ENCODE data around the gene BLM. TPM values are rescaled to one million over a fixed set of nuclear protein-coding genes. Genes with fewer than 3 reads are reported as not detected.

The BLM gene
- total RNA-seq, 4 donors from 2014 or later: 11.6 to 18.2 (median 14.5) TPM

DNA sequence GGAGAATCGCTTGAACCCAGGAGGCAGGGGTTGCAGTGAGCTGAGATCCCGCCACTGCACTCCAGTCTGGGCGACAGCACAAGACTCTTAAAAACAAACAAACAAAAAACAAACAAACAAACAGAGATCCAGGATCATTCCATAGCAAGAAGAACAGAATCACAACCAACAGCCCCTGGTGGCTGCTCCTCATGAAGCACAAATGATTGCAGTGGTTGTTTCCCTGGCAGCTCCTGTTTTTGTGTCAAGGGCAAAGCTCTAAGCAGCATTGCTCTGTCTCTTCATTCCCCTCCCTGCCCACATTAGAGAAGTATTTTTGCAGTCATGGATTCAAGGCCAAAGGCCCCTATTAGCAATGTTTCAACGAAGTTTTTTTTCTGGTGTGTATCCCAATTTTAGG lies 25.8 kb upstream of the BLM start:
- intact Hi-C loops (cut with DNase I; ENCODE audit: low total_unique reads) (loop anchor here (5.0 kb wide), 1 partner anchor 196 kb away; no protein-coding TSS in a partner anchor), in situ Hi-C loops (cut with MboI; ENCODE audit: low sequenced_read_pairs in 4 of 4) (loop anchor here in 3 of 4 donors (5.0 to 10.0 kb wide), 2 partner anchors 44 to 47 kb away; no protein-coding TSS in a partner anchor)
- ATAC-seq: no peak
- no peaks in the 10 kb centered on the region for H3K4me1 ChIP-seq
- no peak for DNase-seq
- H3K27ac ChIP-seq: no peak overlapping the region
- no peak overlapping the region for H3K4me3 ChIP-seq
- H3K36me3 ChIP-seq: no peaks in the 10 kb centered on the region
- H3K9me3 ChIP-seq: no peaks in the 10 kb centered on the region
- TF ChIP-seq, protein P1, sequence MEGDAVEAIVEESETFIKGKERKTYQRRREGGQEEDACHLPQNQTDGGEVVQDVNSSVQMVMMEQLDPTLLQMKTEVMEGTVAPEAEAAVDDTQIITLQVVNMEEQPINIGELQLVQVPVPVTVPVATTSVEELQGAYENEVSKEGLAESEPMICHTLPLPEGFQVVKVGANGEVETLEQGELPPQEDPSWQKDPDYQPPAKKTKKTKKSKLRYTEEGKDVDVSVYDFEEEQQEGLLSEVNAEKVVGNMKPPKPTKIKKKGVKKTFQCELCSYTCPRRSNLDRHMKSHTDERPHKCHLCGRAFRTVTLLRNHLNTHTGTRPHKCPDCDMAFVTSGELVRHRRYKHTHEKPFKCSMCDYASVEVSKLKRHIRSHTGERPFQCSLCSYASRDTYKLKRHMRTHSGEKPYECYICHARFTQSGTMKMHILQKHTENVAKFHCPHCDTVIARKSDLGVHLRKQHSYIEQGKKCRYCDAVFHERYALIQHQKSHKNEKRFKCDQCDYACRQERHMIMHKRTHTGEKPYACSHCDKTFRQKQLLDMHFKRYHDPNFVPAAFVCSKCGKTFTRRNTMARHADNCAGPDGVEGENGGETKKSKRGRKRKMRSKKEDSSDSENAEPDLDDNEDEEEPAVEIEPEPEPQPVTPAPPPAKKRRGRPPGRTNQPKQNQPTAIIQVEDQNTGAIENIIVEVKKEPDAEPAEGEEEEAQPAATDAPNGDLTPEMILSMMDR (IDR thresholded peaks at IDR 0.05 in 4 of 5, conservative IDR thresholded peaks at IDR 0.05 in 1 of 5): no peak
- TF ChIP-seq POLR2A (IDR thresholded peaks at IDR 0.05): no peak
- H3K27me3 ChIP-seq: no peaks in the 10 kb centered on the region

DNA sequence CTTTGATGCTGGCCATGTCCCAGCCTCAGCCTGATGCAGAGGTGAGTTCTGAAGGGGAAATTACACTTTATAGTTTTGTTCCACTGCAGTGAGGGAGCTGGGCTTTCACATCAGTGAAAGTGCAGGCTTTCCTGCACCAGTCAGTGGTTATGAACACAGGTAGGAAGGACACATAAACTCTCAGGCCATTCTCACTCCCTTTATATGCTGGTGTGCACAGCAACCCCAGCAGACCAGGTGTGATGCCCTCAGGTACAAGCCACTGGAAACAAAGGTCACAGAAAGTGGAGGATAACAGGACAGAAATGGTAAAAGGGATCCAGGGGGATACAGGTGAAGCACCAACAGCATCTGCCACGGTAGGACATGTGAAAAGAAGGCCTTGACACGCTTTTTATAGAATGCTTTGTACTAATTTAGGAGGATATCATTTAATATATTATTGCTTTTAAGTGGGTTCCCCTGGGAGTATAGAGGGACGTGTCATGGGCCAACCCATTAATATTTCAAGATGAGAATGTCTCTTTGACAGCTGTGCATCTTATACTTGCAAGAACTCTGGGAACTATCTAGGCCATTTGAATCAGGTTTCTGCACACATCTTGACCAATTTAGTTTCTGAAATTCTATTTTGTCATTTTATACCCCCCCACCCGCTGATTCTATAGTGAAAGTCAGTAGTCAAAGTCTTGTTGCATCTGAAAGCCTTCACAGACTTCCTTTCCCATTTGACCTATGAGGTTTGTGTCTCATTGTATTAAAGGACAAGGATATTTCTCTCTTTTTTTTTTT lies 25.0 kb upstream of the BLM start:
- TF ChIP-seq, protein P1 (IDR thresholded peaks at IDR 0.05 in 4 of 5, conservative IDR thresholded peaks at IDR 0.05 in 1 of 5): no peak
- no peak for TF ChIP-seq POLR2A (IDR thresholded peaks at IDR 0.05)
- in situ Hi-C loops (cut with MboI; ENCODE audit: low sequenced_read_pairs in 4 of 4) (loop anchor here in 3 of 4 donors (5.0 to 10.0 kb wide), 2 partner anchors 45 to 47 kb away; no protein-coding TSS in a partner anchor), intact Hi-C loops (cut with DNase I; ENCODE audit: low total_unique reads) (loop anchor here (5.0 kb wide), 1 partner anchor 195 kb away; no protein-coding TSS in a partner anchor)
- ATAC-seq (no peak), DNase-seq (no peak)
- Histone ChIP-seq H3K4me1 (no peaks in the 10 kb centered on the region), H3K27ac (no peak overlapping the region), H3K9me3 (no peaks in the 10 kb centered on the region), H3K36me3 (no peaks in the 10 kb centered on the region), H3K27me3 (no peaks in the 10 kb centered on the region), H3K4me3 (no peak overlapping the region)

DNA sequence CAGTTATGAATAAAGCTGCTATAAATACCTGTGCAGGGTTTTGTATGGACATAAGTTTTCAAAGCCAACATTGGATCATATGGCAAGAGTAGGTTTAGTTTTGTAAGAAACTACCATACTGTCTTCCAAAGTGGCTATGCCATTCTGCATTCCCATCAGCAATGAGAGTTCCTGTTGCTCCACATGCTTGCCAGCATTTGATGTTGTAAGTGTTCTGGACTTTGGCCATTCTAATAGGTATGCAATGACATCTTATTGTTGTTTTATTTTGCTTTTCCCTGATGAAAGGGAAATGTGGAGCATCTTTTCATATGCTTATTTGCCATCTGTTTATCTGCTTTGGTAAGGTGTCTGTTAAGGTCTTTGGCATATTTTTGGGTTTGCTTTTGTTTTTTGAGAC lies 22.2 kb upstream of the BLM start:
- no peak overlapping the region for H3K27ac ChIP-seq
- no peaks in the 10 kb centered on the region for H3K4me1 ChIP-seq
- ATAC-seq (no peak), DNase-seq (no peak)
- H3K9me3 ChIP-seq: no peaks in the 10 kb centered on the region
- intact Hi-C loops (cut with DNase I; ENCODE audit: low total_unique reads) (loop anchor here (5.0 kb wide), 1 partner anchor 192 kb away; no protein-coding TSS in a partner anchor), in situ Hi-C loops (cut with MboI; ENCODE audit: low sequenced_read_pairs in 4 of 4) (loop anchor here (5.0 to 10.0 kb wide), 2 partner anchors 48 to 50 kb away; no protein-coding TSS in a partner anchor)
- no peaks in the 10 kb centered on the region for H3K36me3 ChIP-seq
- no peak overlapping the region for H3K4me3 ChIP-seq
- H3K27me3 ChIP-seq: no peaks in the 10 kb centered on the region
- no peak for TF ChIP-seq POLR2A (IDR thresholded peaks at IDR 0.05)
- TF ChIP-seq, protein P1 (IDR thresholded peaks at IDR 0.05 in 4 of 5, conservative IDR thresholded peaks at IDR 0.05 in 1 of 5): no peak

DNA sequence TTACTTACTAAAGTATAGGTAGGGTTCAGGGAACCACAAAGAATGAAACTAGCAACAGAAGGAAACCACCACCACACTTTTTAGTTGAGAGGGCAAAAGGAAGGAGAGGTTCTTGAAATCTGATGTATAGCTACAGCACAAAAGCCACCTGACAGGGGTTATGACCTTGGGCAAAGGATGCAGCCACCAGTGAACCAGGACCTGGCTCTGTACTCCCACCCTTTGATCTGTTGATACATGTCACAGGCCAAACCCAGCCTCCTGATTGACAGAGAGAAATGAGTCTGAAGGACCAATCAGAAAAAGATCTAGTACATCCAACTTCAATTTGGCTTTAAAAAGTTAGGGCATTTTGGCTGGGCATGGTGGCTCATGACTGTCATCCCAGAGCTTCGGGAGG lies 20.0 kb upstream of the BLM start:
- H3K27ac ChIP-seq: no peak overlapping the region
- TF ChIP-seq POLR2A (IDR thresholded peaks at IDR 0.05): no peak
- in situ Hi-C loops (cut with MboI; ENCODE audit: low sequenced_read_pairs in 4 of 4): loop anchor here in 3 of 4 donors (5.0 to 10.0 kb wide), 2 partner anchors 50 to 52 kb away; no protein-coding TSS in a partner anchor
- no peaks in the 10 kb centered on the region for H3K9me3 ChIP-seq
- ATAC-seq (no peak), DNase-seq (no peak)
- no peaks in the 10 kb centered on the region for H3K27me3 ChIP-seq
- intact Hi-C loops (cut with DNase I; ENCODE audit: low total_unique reads): no loop called here
- no peaks in the 10 kb centered on the region for H3K4me1 ChIP-seq
- H3K36me3 ChIP-seq: no peaks in the 10 kb centered on the region
- H3K4me3 ChIP-seq: no peak overlapping the region

DNA sequence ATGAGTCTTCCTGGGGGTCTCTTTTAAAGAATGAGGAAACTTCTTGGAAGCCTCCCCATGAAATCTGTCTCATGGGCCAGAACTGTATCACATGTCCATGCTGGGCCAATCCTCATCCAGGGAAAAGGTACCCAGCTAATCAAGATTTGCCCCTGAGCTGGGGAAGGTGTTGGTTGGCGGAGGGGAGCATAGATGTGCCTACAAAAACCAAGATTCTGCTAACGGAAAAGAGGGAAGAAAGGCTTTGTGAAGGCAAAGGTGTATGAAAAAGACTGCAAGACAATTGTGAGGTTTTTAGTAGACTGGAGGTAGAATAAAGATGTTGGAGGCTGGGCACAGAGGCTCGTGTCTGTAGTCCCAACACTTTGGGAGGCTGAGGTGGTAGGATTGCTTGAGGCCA lies 18.5 kb upstream of the BLM start:
- in situ Hi-C loops (cut with MboI; ENCODE audit: low sequenced_read_pairs in 4 of 4): loop anchor here in 3 of 4 donors (5.0 to 10.0 kb wide), 2 partner anchors 51 to 54 kb away; no protein-coding TSS in a partner anchor
- no peaks in the 10 kb centered on the region for H3K9me3 ChIP-seq
- no peaks in the 10 kb centered on the region for H3K36me3 ChIP-seq
- ATAC-seq (no peak), DNase-seq (no peak)
- no peak overlapping the region for H3K4me3 ChIP-seq
- no peaks in the 10 kb centered on the region for H3K4me1 ChIP-seq
- TF ChIP-seq, protein P1 (IDR thresholded peaks at IDR 0.05 in 4 of 5, conservative IDR thresholded peaks at IDR 0.05 in 1 of 5): no peak
- TF ChIP-seq POLR2A (IDR thresholded peaks at IDR 0.05): no peak
- no peak overlapping the region for H3K27ac ChIP-seq
- intact Hi-C loops (cut with DNase I; ENCODE audit: low total_unique reads): no loop called here
- no peaks in the 10 kb centered on the region for H3K27me3 ChIP-seq
